Airway epithelial cell (primary cell): Measurements from ENCODE around the gene RXRG. TPM values are rescaled to one million over a fixed set of nuclear protein-coding genes. Genes with fewer than 3 reads are reported as not detected.

Source experiments
- total RNA-seq: library from RNA; depleted of rRNA; stranded (reverse); fragments of >200 nt; gene quantifications from 2 replicates; pipeline ENCODE4 v1.2.3, GENCODE V29; 2015

Gene RXRG
- not detected in 2 replicates for total RNA-seq

GRCh38 chr1:165444897-165445370 is at the start of gene RXRG:
Gene RXRG (minus strand): TSS chr1:165445126. CDS start chr1:165444893, 233 bp downstream.

GRCh38 chr1:165355977-165356811 is 88.7 kb downstream of the RXRG start, which contains the start of gene LMX1A:
Gene LMX1A (minus strand): TSS chr1:165356715. CDS start chr1:165355559, 1,156 bp downstream.

Other genes starting within 250 kb of the RXRG start
- gene LMX1A, start 88.4 kb downstream of the RXRG start, total RNA-seq, result not detected in 2 replicates
- not detected in 2 replicates for gene LRRC52, start 98.9 kb upstream of the RXRG start, total RNA-seq
- gene MGST3, start 186.1 kb upstream of the RXRG start, total RNA-seq, result 109 and 138 TPM in 2 replicates